Fibroblast of mammary gland (primary cell): ENCODE results near the gene EXOC6B.

Experiments used
- DNase-seq: peaks from one replicate; pipeline ENCODE4 v3.0.0-alpha.2; 2010; ENCODE audit warnings: low read depth
- H3K4me3 ChIP-seq: 2 replicates; pipeline ENCODE4 v1.5.1; 2011; ENCODE audit warnings: low read depth, mild to moderate bottlenecking, low read length, moderate library complexity; ENCODE audit not compliant: control insufficient read depth
- CTCF ChIP-seq: conservative IDR thresholded peaks from 2 replicates; pipeline ENCODE4 v1.5.1; 2011; ENCODE audit warnings: low read depth, low read length, inconsistent platforms; ENCODE audit not compliant: control insufficient read depth, insufficient read depth

The EXOC6B gene

GRCh38 chr2:72833084-72833714, 7.4 kb upstream of the EXOC6B start:
- no peak for DNase-seq

DNA sequence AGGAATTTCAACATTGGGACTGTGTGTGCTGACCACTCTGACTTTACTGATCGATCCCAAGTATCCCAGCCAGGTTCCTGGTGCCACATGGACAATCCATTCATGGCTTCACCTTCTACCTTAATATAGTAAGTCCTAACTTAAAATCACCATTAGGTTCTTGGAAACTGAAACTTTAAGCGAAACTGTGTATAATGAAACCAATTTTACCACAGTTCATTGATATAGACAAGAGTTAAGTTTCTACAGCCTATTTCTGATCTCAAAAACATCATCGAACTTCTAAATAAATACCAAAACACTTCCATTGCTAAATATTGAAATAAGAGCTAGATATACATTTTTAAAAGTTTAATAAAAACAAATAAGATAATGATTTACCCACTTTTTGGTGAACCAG, 4.4 kb upstream of the EXOC6B start:
- no peak overlapping the region for H3K4me3 ChIP-seq
- DNase-seq, result no peak
- TF ChIP-seq CTCF, result no peak

More at GRCh38 chr2:72833084-72833714, 7.4 kb upstream of the EXOC6B start:
- H3K4me3 ChIP-seq, result no peak overlapping the region
- no peak for TF ChIP-seq CTCF

DNA sequence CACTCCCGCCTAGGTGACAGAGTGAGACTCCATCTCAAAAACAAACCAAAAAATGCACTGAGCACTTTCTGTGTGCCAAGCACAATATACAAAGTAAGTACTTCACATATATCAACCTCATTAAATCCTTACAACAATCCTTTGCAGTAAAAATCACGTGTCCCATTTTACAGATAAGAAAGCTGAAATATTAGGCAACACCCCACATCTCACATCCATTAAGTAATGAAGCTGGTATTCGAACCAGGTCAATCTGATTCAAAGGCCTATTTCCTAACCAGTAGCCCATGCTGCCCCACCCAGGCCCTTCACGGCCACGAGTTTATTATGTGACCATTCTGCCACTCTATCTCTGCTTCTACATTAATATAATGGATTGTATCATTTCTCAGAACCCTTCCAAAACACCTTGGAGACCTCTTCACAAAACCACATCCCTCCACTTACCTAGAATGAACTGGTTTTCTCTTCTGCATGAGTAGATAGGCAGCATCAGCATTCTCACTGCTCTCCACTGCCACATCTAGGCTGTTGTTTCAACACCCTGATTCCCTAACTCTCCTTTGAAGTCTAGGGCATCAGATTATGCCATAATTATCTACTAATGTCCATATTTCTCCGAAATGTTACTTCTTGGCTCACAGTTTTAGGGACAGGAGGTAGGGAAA, 3.1 kb upstream of the EXOC6B start:
- no peak for TF ChIP-seq CTCF
- no peak overlapping the region for H3K4me3 ChIP-seq
- no peak for DNase-seq

DNA sequence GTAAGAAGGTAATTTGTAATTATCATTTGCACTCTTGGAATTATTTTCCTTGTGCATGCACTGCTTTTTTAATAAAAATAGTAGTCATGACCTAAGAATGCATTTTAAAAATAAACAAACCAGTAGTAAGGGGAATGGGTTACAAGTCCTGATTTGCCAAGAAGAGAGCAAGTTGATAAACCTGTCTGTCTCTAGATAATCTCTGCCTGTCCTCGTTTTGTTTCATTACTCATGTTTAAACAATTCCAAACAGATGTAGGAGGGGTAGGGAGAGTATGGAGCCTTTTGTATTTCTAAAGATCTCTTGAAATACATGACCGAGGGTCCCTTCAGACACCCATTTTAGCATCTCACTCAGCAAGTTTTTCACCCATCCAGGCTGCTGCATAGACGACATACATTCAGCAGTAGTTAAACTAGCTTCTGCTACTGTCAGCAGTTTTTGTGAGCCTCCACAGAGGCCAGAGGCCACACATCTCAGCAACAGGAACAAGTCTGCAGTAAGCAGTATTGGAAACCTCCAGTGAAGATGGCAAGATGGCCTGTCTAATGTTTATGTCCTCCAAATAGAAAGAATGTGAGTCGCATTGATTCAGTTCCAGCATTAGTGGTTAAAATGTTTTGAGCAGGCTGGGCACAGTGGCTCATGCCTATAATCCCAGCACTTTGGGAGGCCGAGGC, 2.3 kb upstream of the EXOC6B start:
- TF ChIP-seq CTCF, result no peak
- peak; percentile 16 for DNase-seq
- no peak overlapping the region for H3K4me3 ChIP-seq

- no peak overlapping the region for H3K4me3 ChIP-seq
- TF ChIP-seq CTCF, result no peak
- DNase-seq, result no peak
These were observed 1.7 kb upstream of the EXOC6B start for GRCh38 chr2:72827487-72827886.

DNA sequence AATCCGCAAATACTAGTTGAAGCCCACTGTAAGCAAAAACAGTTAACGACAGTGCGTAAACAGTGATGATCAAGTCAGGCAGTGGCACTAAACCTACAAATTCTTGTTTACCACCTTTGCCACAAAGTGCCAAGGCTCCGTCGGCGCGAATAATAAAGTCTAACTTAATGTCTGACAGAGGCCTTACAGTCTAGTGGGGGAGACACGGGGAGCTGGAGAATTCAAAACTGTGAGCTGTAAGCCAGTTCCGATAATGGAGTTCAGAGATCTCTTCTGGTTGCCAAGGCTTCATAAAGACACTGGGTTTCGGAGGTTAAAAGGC, 284 bp upstream of the EXOC6B start:
- TF ChIP-seq CTCF, result no peak
- no peak overlapping the region for H3K4me3 ChIP-seq

More for the DNA sequence above, 284 bp upstream of the EXOC6B start:
- DNase-seq, result no peak
